ENCODE data around the gene KCTD21. TPM values are rescaled to one million over a fixed set of nuclear protein-coding genes. Genes with fewer than 3 reads are reported as not detected.
A peak's percentile ranks its signal among the peaks of the same experiment; 100 is the strongest.

KCTD21 gene
- total RNA-seq, 1 donor from 2014 or later: 5.2 TPM

GRCh38 chr11:78230161-78230877, 41.9 kb upstream of the KCTD21 start:
- no peak for TF ChIP-seq CTCF (IDR thresholded peaks at IDR 0.05; ENCODE audit: unreplicated experiment)
- DNase-seq (ENCODE audit: low spot score in 2 of 2, unreplicated experiment in 2 of 2): no peak
- H3K9me3 Mint-ChIP-seq: peaks cover under 1% of the 10 kb centered on the region

DNA sequence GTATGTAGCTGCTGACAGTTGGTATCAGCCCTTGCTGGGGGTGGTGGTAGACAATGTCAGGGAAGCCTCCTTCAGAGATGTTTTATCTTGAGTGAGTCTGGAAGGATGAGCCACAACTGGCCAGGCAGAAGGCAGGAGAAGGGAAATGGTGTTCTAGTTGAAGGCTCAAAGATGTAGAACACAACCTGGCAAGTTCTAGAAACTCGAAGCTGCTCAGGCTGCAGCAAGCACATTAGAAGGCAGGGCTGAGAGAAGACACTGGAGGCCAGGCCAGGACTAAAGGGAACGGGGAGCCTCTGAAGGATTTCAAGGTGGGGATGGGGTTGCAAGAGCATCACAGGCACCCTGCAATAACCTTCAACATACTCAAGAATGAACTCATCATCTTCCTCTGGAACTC, 40.7 kb upstream of the KCTD21 start:
- H3K27me3 Mint-ChIP-seq (ENCODE audit: low read depth): no peaks in the 10 kb centered on the region
- DNase-seq (ENCODE audit: low spot score in 2 of 2, unreplicated experiment in 2 of 2): no peak
- H3K4me1 Mint-ChIP-seq: peaks cover 32% of the 10 kb centered on the region
- no peak for TF ChIP-seq CTCF (IDR thresholded peaks at IDR 0.05; ENCODE audit: unreplicated experiment)
- peaks cover 15% of the 10 kb centered on the region for H3K36me3 Mint-ChIP-seq
- H3K9me3 Mint-ChIP-seq: no peaks in the 10 kb centered on the region
- no peak overlapping the region for H3K4me3 Mint-ChIP-seq
- H3K27ac Mint-ChIP-seq: no peak overlapping the region

More at GRCh38 chr11:78230161-78230877, 41.9 kb upstream of the KCTD21 start:
- H3K27me3 Mint-ChIP-seq (ENCODE audit: low read depth): no peaks in the 10 kb centered on the region
- H3K27ac Mint-ChIP-seq: peak overlapping the region; percentile 13
- H3K4me3 Mint-ChIP-seq: no peak overlapping the region
- H3K36me3 Mint-ChIP-seq: peaks cover 5% of the 10 kb centered on the region
- peaks cover 34% of the 10 kb centered on the region for H3K4me1 Mint-ChIP-seq

GRCh38 chr11:78228467-78228866, 40.0 kb upstream of the KCTD21 start:
- Mint-ChIP-seq H3K4me1 (peaks cover 28% of the 10 kb centered on the region), H3K9me3 (no peaks in the 10 kb centered on the region), H3K27ac (no peak overlapping the region), H3K4me3 (no peak overlapping the region), H3K36me3 (peaks cover 16% of the 10 kb centered on the region), H3K27me3 (ENCODE audit: low read depth) (no peaks in the 10 kb centered on the region)
- DNase-seq (ENCODE audit: low spot score in 2 of 2, unreplicated experiment in 2 of 2): no peak
- no peak for TF ChIP-seq CTCF (IDR thresholded peaks at IDR 0.05; ENCODE audit: unreplicated experiment)

- Mint-ChIP-seq H3K4me1 (peaks cover 22% of the 10 kb centered on the region), H3K9me3 (no peaks in the 10 kb centered on the region), H3K36me3 (peaks cover 17% of the 10 kb centered on the region), H3K27me3 (ENCODE audit: low read depth) (no peaks in the 10 kb centered on the region), H3K4me3 (no peak overlapping the region), H3K27ac (no peak overlapping the region)
- DNase-seq (ENCODE audit: low spot score in 2 of 2, unreplicated experiment in 2 of 2): no peak
- no peak for TF ChIP-seq CTCF (IDR thresholded peaks at IDR 0.05; ENCODE audit: unreplicated experiment)
Measured at GRCh38 chr11:78227921-78228320, 39.5 kb upstream of the KCTD21 start.

DNA sequence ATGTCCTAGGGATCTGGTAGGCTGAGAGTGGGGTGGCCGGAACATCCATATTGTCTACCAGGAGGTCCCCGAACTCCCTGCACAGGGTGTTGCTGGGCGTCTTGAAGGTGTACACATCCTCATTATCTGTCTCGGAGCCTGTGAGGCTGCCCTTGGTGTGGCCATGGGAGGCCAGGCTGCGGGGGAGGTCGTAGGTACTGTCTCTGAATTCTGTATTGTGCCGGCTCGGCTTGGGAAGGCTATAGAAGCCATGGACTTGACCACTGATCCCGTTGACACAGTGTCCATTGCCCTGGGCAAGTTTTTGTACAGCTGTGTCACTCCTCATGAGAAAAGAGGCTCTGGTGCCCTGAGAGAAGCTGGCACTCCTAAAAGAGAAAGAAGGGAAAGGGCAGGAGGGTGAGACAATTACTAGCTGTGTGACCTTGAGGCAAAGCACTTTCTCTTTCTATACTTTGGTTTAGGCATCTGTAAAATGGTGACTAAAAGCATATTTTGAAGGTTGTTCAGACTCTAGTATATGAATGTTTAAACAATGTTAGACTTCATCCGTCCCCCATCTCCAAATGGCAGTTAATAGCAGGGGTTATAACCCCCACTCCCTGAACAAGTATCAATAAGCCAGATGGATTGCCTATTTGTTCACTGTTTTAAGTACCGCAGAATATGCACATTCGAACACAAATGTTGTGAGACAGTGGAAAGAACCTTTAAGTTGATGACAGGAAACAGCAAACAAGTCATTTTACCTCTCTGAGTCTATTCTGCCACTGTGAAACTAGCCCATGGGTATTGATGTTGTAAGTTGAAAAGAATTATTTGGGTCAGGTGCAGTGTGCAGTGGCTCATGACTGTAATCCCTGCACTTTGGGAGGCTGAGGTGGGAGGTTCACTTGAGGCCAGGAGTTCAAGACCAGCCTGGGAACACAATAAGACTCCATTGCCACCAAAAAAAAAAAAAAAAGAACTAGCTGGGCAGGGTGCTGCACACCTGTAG, 38.6 kb upstream of the KCTD21 start:
- no peak for DNase-seq (ENCODE audit: low spot score in 2 of 2, unreplicated experiment in 2 of 2)
- H3K4me3 Mint-ChIP-seq: no peak overlapping the region
- peaks cover 14% of the 10 kb centered on the region for H3K4me1 Mint-ChIP-seq
- TF ChIP-seq CTCF (IDR thresholded peaks at IDR 0.05; ENCODE audit: unreplicated experiment): no peak
- H3K27me3 Mint-ChIP-seq (ENCODE audit: low read depth): no peaks in the 10 kb centered on the region
- H3K9me3 Mint-ChIP-seq: no peaks in the 10 kb centered on the region
- peaks cover 17% of the 10 kb centered on the region for H3K36me3 Mint-ChIP-seq
- H3K27ac Mint-ChIP-seq: no peak overlapping the region

Data from mesothelial cell of epicardium (in vitro differentiated cells).